Measurements from ENCODE around the gene SLC30A7.
"Not testable (repeated sequence)": the region's sequence is repeated elsewhere in the genome, so short reads cannot be mapped to it uniquely, and the experiment has no call there.

Gene SLC30A7

GRCh38 chr1:100895540-100896480, at the start of gene SLC30A7:
SLC30A7 (plus strand) TSS chr1:100896090; CDS start chr1:100896263, 173 bp downstream.
- peak; percentile 95 for DNase-seq (ENCODE audit: low spot score)

- DNase-seq (ENCODE audit: low spot score), result no peak
Observed at GRCh38 chr1:100847361-100848082, 48.4 kb upstream of the SLC30A7 start.

GRCh38 chr1:100851726-100852125, 44.2 kb upstream of the SLC30A7 start:
- no peak for DNase-seq (ENCODE audit: low spot score)

- no peak for DNase-seq (ENCODE audit: low spot score)
Observed at GRCh38 chr1:100852976-100853375, 42.9 kb upstream of the SLC30A7 start.

- DNase-seq (ENCODE audit: low spot score), result not testable (repeated sequence)
Observed at GRCh38 chr1:100855116-100855515, 40.8 kb upstream of the SLC30A7 start.

- no peak for DNase-seq (ENCODE audit: low spot score)
Observed at GRCh38 chr1:100860397-100860991, 35.4 kb upstream of the SLC30A7 start.

- no peak for DNase-seq (ENCODE audit: low spot score)
Observed at GRCh38 chr1:100861379-100861778, 34.5 kb upstream of the SLC30A7 start.

- no peak for DNase-seq (ENCODE audit: low spot score)
Observed at GRCh38 chr1:100862591-100862990, 33.3 kb upstream of the SLC30A7 start.

GRCh38 chr1:100866041-100866900, 29.6 kb upstream of the SLC30A7 start:
- no peak for DNase-seq (ENCODE audit: low spot score)

- no peak for DNase-seq (ENCODE audit: low spot score)
Observed at GRCh38 chr1:100866901-100867206, 29.0 kb upstream of the SLC30A7 start.

- DNase-seq (ENCODE audit: low spot score), result no peak
Observed at GRCh38 chr1:100868364-100868995, 27.4 kb upstream of the SLC30A7 start.

GRCh38 chr1:100869996-100870395, 25.9 kb upstream of the SLC30A7 start:
- DNase-seq (ENCODE audit: low spot score), result no peak

GRCh38 chr1:100874433-100874832, 21.5 kb upstream of the SLC30A7 start:
- no peak for DNase-seq (ENCODE audit: low spot score)

- DNase-seq (ENCODE audit: low spot score), result no peak
Observed at GRCh38 chr1:100875228-100875627, 20.7 kb upstream of the SLC30A7 start.

- DNase-seq (ENCODE audit: low spot score), result no peak
Observed at GRCh38 chr1:100876291-100876690, 19.6 kb upstream of the SLC30A7 start.

- no peak for DNase-seq (ENCODE audit: low spot score)
Observed at GRCh38 chr1:100879422-100879821, 16.5 kb upstream of the SLC30A7 start.

GRCh38 chr1:100881687-100882086, 14.2 kb upstream of the SLC30A7 start:
- no peak for DNase-seq (ENCODE audit: low spot score)

- DNase-seq (ENCODE audit: low spot score), result no peak
Observed at GRCh38 chr1:100882698-100883097, 13.2 kb upstream of the SLC30A7 start.

GRCh38 chr1:100883963-100884362, 11.9 kb upstream of the SLC30A7 start:
- no peak for DNase-seq (ENCODE audit: low spot score)

GRCh38 chr1:100889007-100889406, 6.9 kb upstream of the SLC30A7 start:
- not testable (repeated sequence) for DNase-seq (ENCODE audit: low spot score)

- DNase-seq (ENCODE audit: low spot score), result not testable (repeated sequence)
Observed at GRCh38 chr1:100889869-100890482, 5.9 kb upstream of the SLC30A7 start.

Measured in left forelimb (tissue), 1 donor.